B cell (primary cell): ENCODE results near the gene CCDC187. TPM values are rescaled to one million over a fixed set of nuclear protein-coding genes. Genes with fewer than 3 reads are reported as not detected.

Experiments used
- ATAC-seq: fragments of 200-7000 bp; cut with Tn5 transposase; one replicate; pipeline ENCODE4 v1.10.0; 2021; ENCODE audit warnings: low read depth, mild to moderate bottlenecking, moderate number of reproducible peaks, moderate library complexity
- CTCF ChIA-PET: fragments of 350-600 bp; sonication (Branson Sonifier 250); formaldehyde crosslinking; loops from one replicate; lab custom pipeline; 2021; ENCODE audit warnings: antibody characterized with exemption, inconsistent platforms; lab: Charles Lee
- POLR2A ChIA-PET: fragments of 350-600 bp; sonication (Branson Sonifier 250); formaldehyde crosslinking; loops from one replicate; lab custom pipeline; 2021; ENCODE audit warnings: antibody characterized with exemption; lab: Charles Lee
- DNase-seq: peaks from one replicate; pipeline ENCODE4 v3.0.0; 2013
- H2AFZ ChIP-seq: 2 replicates; pipeline ENCODE4 v1.6.1; 2012; ENCODE audit warnings: mild to moderate bottlenecking, low read depth, low read length; ENCODE audit not compliant: insufficient read depth, poor library complexity, severe bottlenecking
- H3K27ac ChIP-seq, 2 donors: 1 replicate in 1 of 2; 2 replicates in 1 of 2; pipeline ENCODE4 v1.5.1; 2012 to 2013; ENCODE audit warnings: low read length in 2 of 2, mild to moderate bottlenecking in 2 of 2, moderate library complexity in 1 of 2
- H3K27me3 ChIP-seq, 4 experiments: fragments of 200-600 bp in 1 of 4; sonication (generic) in 1 of 4; replicated peaks in 1 of 4; 1 replicate in 2 of 4; 2 replicates in 2 of 4; pipeline versions ENCODE4 v1.6.1 to v1.7.0; 2013 to 2016; ENCODE audit warnings: low read length in 3 of 4, mild to moderate bottlenecking in 2 of 4, mixed read lengths in 1 of 4, moderate library complexity in 1 of 4; ENCODE audit not compliant: insufficient read depth in 4 of 4, control insufficient read depth in 3 of 4; ENCODE audit errors: control extremely low read depth in 1 of 4
- H3K36me3 ChIP-seq, 2 experiments: replicated peaks in 1 of 2; 1 replicate in 1 of 2; 2 replicates in 1 of 2; pipeline versions ENCODE4 v1.6.1 to v1.7.1; 2013; ENCODE audit warnings: low read length in 1 of 2; ENCODE audit not compliant: insufficient read depth in 2 of 2, control insufficient read depth in 1 of 2; ENCODE audit errors: control extremely low read depth in 1 of 2, extremely low read depth in 1 of 2
- H3K4me1 ChIP-seq, 2 donors: fragments of 200-600 bp in 1 of 2; sonication (generic) in 1 of 2; 1 replicate in 1 of 2; 2 replicates in 1 of 2; pipeline versions ENCODE4 v1.5.1 to v1.6.1; 2013 to 2017; ENCODE audit warnings: low read length in 2 of 2; ENCODE audit not compliant: control insufficient read depth in 2 of 2, insufficient read depth in 2 of 2
- H3K4me2 ChIP-seq: replicated peaks from 2 replicates; pipeline ENCODE3; 2012; ENCODE audit warnings: mild to moderate bottlenecking, low read depth, low read length; ENCODE audit not compliant: poor library complexity, severe bottlenecking
- H3K4me3 ChIP-seq, 5 experiments: fragments of 200-600 bp in 1 of 5; sonication (generic) in 1 of 5; 1 replicate in 3 of 5; 2 replicates in 2 of 5; pipeline versions ENCODE4 v1.5.1 to v1.7.0; 2011 to 2016; ENCODE audit warnings: low read length in 4 of 5, mild to moderate bottlenecking in 4 of 5, low read depth in 2 of 5, control low read depth in 1 of 5, moderate library complexity in 1 of 5; ENCODE audit not compliant: insufficient read depth in 1 of 5; ENCODE audit errors: control extremely low read depth in 1 of 5, extremely low read depth in 1 of 5
- H3K79me2 ChIP-seq: fragments of 200-600 bp; sonication (generic); one replicate; pipeline ENCODE4 v1.6.0; 2016; ENCODE audit warnings: low read length; ENCODE audit not compliant: control insufficient read depth, insufficient read depth
- H3K9ac ChIP-seq: fragments of 200-600 bp; sonication (generic); 2 replicates; pipeline ENCODE4 v1.6.1; 2017; ENCODE audit warnings: mild to moderate bottlenecking, low read length, moderate library complexity
- H3K9me3 ChIP-seq, 3 donors: one replicate each; pipeline versions ENCODE4 v1.6.1 to v1.7.1; 2013; ENCODE audit warnings: low read length in 2 of 3; ENCODE audit not compliant: control insufficient read depth in 2 of 3, insufficient read depth in 1 of 3; ENCODE audit errors: control extremely low read depth in 1 of 3
- H4K20me1 ChIP-seq: 2 replicates; pipeline ENCODE4 v1.6.0; 2012; ENCODE audit warnings: mild to moderate bottlenecking, low read length; ENCODE audit not compliant: insufficient read depth, control insufficient read depth, poor library complexity, severe bottlenecking
- H3K27ac Mint-ChIP-seq: one replicate; pipeline ENCODE4 v1.8.0; 2021; ENCODE audit warnings: mixed read lengths
- H3K27me3 Mint-ChIP-seq: one replicate; pipeline ENCODE4 v1.8.0; 2021; ENCODE audit warnings: mixed read lengths
- H3K4me1 Mint-ChIP-seq: one replicate; pipeline ENCODE4 v1.8.0; 2021; ENCODE audit warnings: mixed read lengths
- H3K4me3 Mint-ChIP-seq: one replicate; pipeline ENCODE4 v1.8.0; 2021; ENCODE audit warnings: mixed read lengths
- H3K9me3 Mint-ChIP-seq: one replicate; pipeline ENCODE4 v1.8.0; 2022; ENCODE audit warnings: mixed read lengths; ENCODE audit not compliant: insufficient read depth
- CTCF ChIP-seq: fragments of 200-600 bp; IDR thresholded peaks from one replicate; pipeline ENCODE4 v1.8.0; 2022; ENCODE audit warnings: antibody characterized with exemption, mild to moderate bottlenecking
- EZH2 ChIP-seq: IDR thresholded peaks from 2 replicates; pipeline ENCODE4 v1.6.1; 2012; ENCODE audit warnings: borderline replicate concordance, low read depth, mild to moderate bottlenecking, moderate library complexity, low read length; ENCODE audit not compliant: insufficient read depth, poor library complexity, severe bottlenecking
- WGBS: methylation state at CpG from one replicate; pipeline ENCODE4 v1.1.5; 2013; ENCODE audit warnings: missing lambda C conversion rate; ENCODE audit not compliant: insufficient coverage; 5-methylcytosine and 5-hydroxymethylcytosine counted together
- intact Hi-C: fragments of 100-400 bp; cut with micrococcal nuclease; formaldehyde crosslinking; loops from one replicate; pipeline ENCODE4 v1.10.0; 2022
- polyA plus RNA-seq: library from polyadenylated mRNA; depleted of rRNA; stranded (reverse); fragments of >200 nt; gene quantifications from 2 replicates; pipeline ENCODE4 v1.2.3, GENCODE V29; 2012
- total RNA-seq, 2 donors: library from RNA; stranded (reverse); fragments of 120-200 nt in 1 of 2; gene quantifications; 1 replicate in 1 of 2; 2 replicates in 1 of 2; pipeline versions ENCODE4 v1.2.3 to v1.2.4, GENCODE V29; 2013 to 2022

Gene CCDC187
- total and polyA plus RNA-seq, 2 donors (not counting 1 experiment from before 2014, with no cell fraction given), result 1.5 to 7.6 TPM

- intact Hi-C loops, result no loop called here
- peak overlapping the region; percentile 57 for H3K4me2 ChIP-seq
- Mint-ChIP-seq H3K4me1 (peaks cover 7% of the 10 kb centered on the region), H3K9me3 (no peaks in the 10 kb centered on the region), H3K27me3 (no peaks in the 10 kb centered on the region), H3K4me3 (no peak overlapping the region), H3K27ac (peak overlapping the region; percentile 66)
- H3K27me3 ChIP-seq, result peaks cover 0 to 27% (median 2%) of the 10 kb centered on the region in 4 experiments
- H3K4me1 ChIP-seq, result peaks cover 56 to 58% of the 10 kb centered on the region in 2 donors
- POLR2A ChIA-PET, result no interaction called here
- no peaks in the 10 kb centered on the region for H3K36me3 ChIP-seq
- TF ChIP-seq CTCF (no peak), EZH2 (no peak)
- CTCF ChIA-PET, result interaction anchor here (1.6 to 1.7 kb wide), 2 partner anchors 23 to 136 kb away, joined by 4 to 5 read pairs; no protein-coding TSS in a partner anchor
- 15% methylated on average over 31 of the region's 34 CpGs for WGBS
- peaks cover 4% of the 10 kb centered on the region for H3K79me2 ChIP-seq
- no peak overlapping the region for H3K27ac ChIP-seq
- ATAC-seq (peak; percentile 3), DNase-seq (peak; percentile 51)
- H4K20me1 ChIP-seq, result no peaks in the 10 kb centered on the region
- H3K9ac ChIP-seq, result no peak overlapping the region
- H2AFZ ChIP-seq, result peak overlapping the region; percentile 46
- no peak overlapping the region for H3K4me3 ChIP-seq
- H3K9me3 ChIP-seq, result no peaks in the 10 kb centered on the region
Measured at GRCh38 chr9:136306211-136307208, 2.6 kb upstream of the CCDC187 start.

DNA sequence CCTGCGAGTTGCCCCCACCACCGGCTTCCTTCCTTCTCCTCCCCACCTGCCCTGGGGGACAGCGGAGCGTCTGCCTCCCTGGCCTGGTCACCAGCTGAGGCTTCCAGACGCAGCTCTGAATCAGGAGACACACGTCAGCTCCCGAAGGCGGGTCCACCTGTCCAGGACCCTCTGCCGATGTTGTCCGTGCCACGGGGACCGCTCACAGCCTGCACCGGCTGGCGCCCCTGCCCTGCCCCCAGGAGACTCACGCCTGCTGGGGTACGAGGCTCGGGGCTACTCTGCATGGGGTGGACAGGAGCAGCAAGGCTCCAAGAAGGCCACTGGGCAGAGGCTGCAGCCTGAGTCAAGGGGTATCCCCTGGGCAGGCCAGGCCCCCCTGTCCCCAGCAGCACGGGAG, 1.9 kb upstream of the CCDC187 start:
- H2AFZ ChIP-seq, result peak overlapping the region; percentile 46
- no peak overlapping the region for H3K27ac Mint-ChIP-seq
- H3K36me3 ChIP-seq, result no peaks in the 10 kb centered on the region
- H3K4me1 Mint-ChIP-seq, result peaks cover 3% of the 10 kb centered on the region
- H3K9me3 ChIP-seq, result no peaks in the 10 kb centered on the region
- peak overlapping the region; percentile 57 for H3K4me2 ChIP-seq
- H3K9ac ChIP-seq, result no peak overlapping the region
- H3K27me3 Mint-ChIP-seq, result no peaks in the 10 kb centered on the region
- ChIA-PET CTCF (interaction anchor here (1.6 to 1.7 kb wide), 2 partner anchors 23 to 135 kb away, joined by 4 to 5 read pairs; no protein-coding TSS in a partner anchor), POLR2A (no interaction called here)
- peaks cover 4% of the 10 kb centered on the region for H3K79me2 ChIP-seq
- no peaks in the 10 kb centered on the region for H4K20me1 ChIP-seq
- no peak overlapping the region for H3K4me3 ChIP-seq
- no peak overlapping the region for H3K4me3 Mint-ChIP-seq
- TF ChIP-seq EZH2 (no peak), CTCF (no peak)
- no peak for ATAC-seq
- H3K27me3 ChIP-seq, result peaks cover 0 to 20% (median 0%) of the 10 kb centered on the region in 4 experiments
- intact Hi-C loops, result no loop called here
- H3K27ac ChIP-seq, result no peak overlapping the region
- no peak for DNase-seq
- peaks cover 49 to 51% of the 10 kb centered on the region in 2 donors for H3K4me1 ChIP-seq
- H3K9me3 Mint-ChIP-seq, result no peaks in the 10 kb centered on the region
- WGBS, result 39% methylated on average over 18 of the region's 18 CpGs
